T-helper 2 cell treated with Interferon-gamma antibody and Interleukin-4, amounts not matched to agents 5 μg/mL and 100 μg/mL, for 36 hours (primary cell): ENCODE measurements around the gene PPP1R3E.
A peak's percentile ranks its signal among the peaks of the same experiment; 100 is the strongest.

Source experiments
- DNase-seq: peaks from one replicate; pipeline ENCODE4 v3.0.0; 2021; ENCODE audit warnings: low spot score
- H3K27ac Mint-ChIP-seq: one replicate; pipeline ENCODE4 v1.8.0; 2021; ENCODE audit warnings: mild to moderate bottlenecking, mixed read lengths
- H3K27me3 Mint-ChIP-seq: one replicate; pipeline ENCODE4 v1.8.0; 2021; ENCODE audit warnings: low read depth, mixed read lengths
- H3K36me3 Mint-ChIP-seq: one replicate; pipeline ENCODE4 v1.8.0; 2021; ENCODE audit warnings: low read depth, mixed read lengths
- H3K4me1 Mint-ChIP-seq: one replicate; pipeline ENCODE4 v1.8.0; 2021; ENCODE audit warnings: low read depth, mixed read lengths
- H3K4me3 Mint-ChIP-seq: one replicate; pipeline ENCODE4 v1.8.0; 2022; ENCODE audit warnings: mild to moderate bottlenecking, moderate library complexity, mixed read lengths
- H3K9me3 Mint-ChIP-seq: one replicate; pipeline ENCODE4 v1.8.0; 2021; ENCODE audit warnings: mixed read lengths

PPP1R3E gene

GRCh38 chr14:23302290-23303225 is at the start of gene PPP1R3E:
Gene PPP1R3E, minus strand, starts transcription at chr14:23302859. Its CDS starts 283 bp downstream, at chr14:23302576.
- no peaks in the 10 kb centered on the region for H3K9me3 Mint-ChIP-seq
- peak within 1 kb of the TSS; percentile 100 for H3K27ac Mint-ChIP-seq
- peaks cover 6% of the 10 kb centered on the region for H3K27me3 Mint-ChIP-seq
- H3K4me3 Mint-ChIP-seq, result peak within 1 kb of the TSS; percentile 100
- peak; percentile 85 for DNase-seq
- peaks cover 33% of the 10 kb centered on the region for H3K4me1 Mint-ChIP-seq
- peaks cover 14% of the 10 kb centered on the region for H3K36me3 Mint-ChIP-seq

GRCh38 chr14:23351681-23352505 is 49.2 kb upstream of the PPP1R3E start:
- no peaks in the 10 kb centered on the region for H3K9me3 Mint-ChIP-seq
- H3K27ac Mint-ChIP-seq, result no peak overlapping the region
- no peak for DNase-seq
- H3K27me3 Mint-ChIP-seq, result peaks cover 41% of the 10 kb centered on the region
- H3K4me3 Mint-ChIP-seq, result peak overlapping the region; percentile 47
- no peaks in the 10 kb centered on the region for H3K36me3 Mint-ChIP-seq
- H3K4me1 Mint-ChIP-seq, result peaks cover 8% of the 10 kb centered on the region

- peaks cover 8% of the 10 kb centered on the region for H3K4me1 Mint-ChIP-seq
- H3K27ac Mint-ChIP-seq, result no peak overlapping the region
- no peaks in the 10 kb centered on the region for H3K36me3 Mint-ChIP-seq
- no peaks in the 10 kb centered on the region for H3K9me3 Mint-ChIP-seq
- no peak overlapping the region for H3K4me3 Mint-ChIP-seq
- H3K27me3 Mint-ChIP-seq, result peaks cover 30% of the 10 kb centered on the region
- DNase-seq, result no peak
These were observed 46.6 kb upstream of the PPP1R3E start for GRCh38 chr14:23349156-23349845.

GRCh38 chr14:23348297-23348655 is 45.6 kb upstream of the PPP1R3E start:
- Mint-ChIP-seq H3K27me3 (peaks cover 20% of the 10 kb centered on the region), H3K36me3 (no peaks in the 10 kb centered on the region), H3K4me3 (no peak overlapping the region), H3K9me3 (no peaks in the 10 kb centered on the region), H3K4me1 (peaks cover 6% of the 10 kb centered on the region), H3K27ac (no peak overlapping the region)
- DNase-seq, result no peak

GRCh38 chr14:23347406-23348296 is 45.0 kb upstream of the PPP1R3E start:
- no peaks in the 10 kb centered on the region for H3K9me3 Mint-ChIP-seq
- no peaks in the 10 kb centered on the region for H3K4me1 Mint-ChIP-seq
- no peak for DNase-seq
- H3K27me3 Mint-ChIP-seq, result peaks cover 20% of the 10 kb centered on the region
- H3K36me3 Mint-ChIP-seq, result no peaks in the 10 kb centered on the region
- H3K27ac Mint-ChIP-seq, result no peak overlapping the region
- no peak overlapping the region for H3K4me3 Mint-ChIP-seq

GRCh38 chr14:23346693-23347405 is 44.2 kb upstream of the PPP1R3E start:
- DNase-seq, result no peak
- Mint-ChIP-seq H3K27me3 (peaks cover 28% of the 10 kb centered on the region), H3K4me3 (no peak overlapping the region), H3K9me3 (no peaks in the 10 kb centered on the region), H3K36me3 (no peaks in the 10 kb centered on the region), H3K4me1 (no peaks in the 10 kb centered on the region), H3K27ac (no peak overlapping the region)

GRCh38 chr14:23345987-23346692 is 43.5 kb upstream of the PPP1R3E start:
- no peaks in the 10 kb centered on the region for H3K4me1 Mint-ChIP-seq
- DNase-seq, result no peak
- no peaks in the 10 kb centered on the region for H3K36me3 Mint-ChIP-seq
- H3K4me3 Mint-ChIP-seq, result no peak overlapping the region
- peaks cover 26% of the 10 kb centered on the region for H3K27me3 Mint-ChIP-seq
- H3K9me3 Mint-ChIP-seq, result no peaks in the 10 kb centered on the region
- no peak overlapping the region for H3K27ac Mint-ChIP-seq

GRCh38 chr14:23344481-23344880 is 41.8 kb upstream of the PPP1R3E start:
- no peak overlapping the region for H3K27ac Mint-ChIP-seq
- H3K27me3 Mint-ChIP-seq, result peaks cover 19% of the 10 kb centered on the region
- H3K9me3 Mint-ChIP-seq, result peaks cover 11% of the 10 kb centered on the region
- DNase-seq, result no peak
- no peak overlapping the region for H3K4me3 Mint-ChIP-seq
- H3K4me1 Mint-ChIP-seq, result no peaks in the 10 kb centered on the region
- H3K36me3 Mint-ChIP-seq, result no peaks in the 10 kb centered on the region

- Mint-ChIP-seq H3K4me1 (no peaks in the 10 kb centered on the region), H3K27ac (no peak overlapping the region), H3K9me3 (peaks cover 11% of the 10 kb centered on the region), H3K36me3 (no peaks in the 10 kb centered on the region), H3K27me3 (peaks cover 39% of the 10 kb centered on the region), H3K4me3 (no peak overlapping the region)
- no peak for DNase-seq
These were observed 37.0 kb upstream of the PPP1R3E start for GRCh38 chr14:23339506-23340268.

GRCh38 chr14:23335623-23336022 is 33.0 kb upstream of the PPP1R3E start:
- DNase-seq, result no peak
- Mint-ChIP-seq H3K9me3 (peaks cover 10% of the 10 kb centered on the region), H3K27me3 (peaks cover 26% of the 10 kb centered on the region), H3K4me3 (no peak overlapping the region), H3K4me1 (no peaks in the 10 kb centered on the region), H3K36me3 (no peaks in the 10 kb centered on the region), H3K27ac (no peak overlapping the region)

GRCh38 chr14:23327947-23328744 is 25.5 kb upstream of the PPP1R3E start:
- no peak overlapping the region for H3K27ac Mint-ChIP-seq
- no peak overlapping the region for H3K4me3 Mint-ChIP-seq
- peaks cover 24% of the 10 kb centered on the region for H3K36me3 Mint-ChIP-seq
- peaks cover 7% of the 10 kb centered on the region for H3K4me1 Mint-ChIP-seq
- no peaks in the 10 kb centered on the region for H3K27me3 Mint-ChIP-seq
- peak; percentile 59 for DNase-seq
- no peaks in the 10 kb centered on the region for H3K9me3 Mint-ChIP-seq
